Fibroblast of skin of right quadriceps (primary cell): ENCODE results near the gene MYO16.

Experiments
- DNase-seq: peaks from one replicate; pipeline ENCODE4 v3.0.0-alpha.2; 2013

Gene MYO16

GRCh38 chr13:109160887-109161669, 531.7 kb downstream of the MYO16 start:
- DNase-seq, result peak; percentile 17

GRCh38 chr13:109162248-109163036, 533.0 kb downstream of the MYO16 start:
- no peak for DNase-seq

- no peak for DNase-seq
Measured at GRCh38 chr13:109163037-109163379, 533.6 kb downstream of the MYO16 start.

GRCh38 chr13:109165417-109165904, 536.0 kb downstream of the MYO16 start:
- no peak for DNase-seq

- DNase-seq, result peak; percentile 54
Measured at GRCh38 chr13:109166804-109167203, 537.4 kb downstream of the MYO16 start.

- DNase-seq, result no peak
Measured at GRCh38 chr13:109172136-109172535, 542.7 kb downstream of the MYO16 start.

- DNase-seq, result no peak
Measured at GRCh38 chr13:109175666-109176065, 546.3 kb downstream of the MYO16 start.

- peak; percentile 96 for DNase-seq
Measured at GRCh38 chr13:109180905-109181425, 551.6 kb downstream of the MYO16 start.

GRCh38 chr13:109182777-109183465, 553.5 kb downstream of the MYO16 start:
- peak; percentile 50 for DNase-seq

- no peak for DNase-seq
Measured at GRCh38 chr13:109191413-109191812, 562.0 kb downstream of the MYO16 start.

- DNase-seq, result no peak
Measured at GRCh38 chr13:109192306-109192705, 562.9 kb downstream of the MYO16 start.

GRCh38 chr13:109196948-109197347, 567.5 kb downstream of the MYO16 start:
- DNase-seq, result no peak

GRCh38 chr13:109198585-109198984, 569.2 kb downstream of the MYO16 start:
- peak; percentile 47 for DNase-seq

GRCh38 chr13:109199280-109199679, 569.9 kb downstream of the MYO16 start:
- no peak for DNase-seq

GRCh38 chr13:109200556-109200955, 571.1 kb downstream of the MYO16 start:
- no peak for DNase-seq

GRCh38 chr13:109203587-109203986, 574.2 kb downstream of the MYO16 start:
- no peak for DNase-seq

- no peak for DNase-seq
Measured at GRCh38 chr13:109204252-109204651, 574.8 kb downstream of the MYO16 start.

- no peak for DNase-seq
Measured at GRCh38 chr13:109204657-109205056, 575.2 kb downstream of the MYO16 start.

GRCh38 chr13:109205315-109205714, 575.9 kb downstream of the MYO16 start:
- no peak for DNase-seq

- no peak for DNase-seq
Measured at GRCh38 chr13:109206616-109207015, 577.2 kb downstream of the MYO16 start.

GRCh38 chr13:109207622-109208021, 578.2 kb downstream of the MYO16 start:
- DNase-seq, result no peak

GRCh38 chr13:109208522-109208921, 579.1 kb downstream of the MYO16 start:
- DNase-seq, result no peak

GRCh38 chr13:109209526-109209925, 580.1 kb downstream of the MYO16 start:
- DNase-seq, result no peak
